Ascending aorta (tissue), 2 donors: Measurements from ENCODE around the gene NOSIP. TPM values are rescaled to one million over a fixed set of nuclear protein-coding genes. Genes with fewer than 3 reads are reported as not detected.
"Not testable (repeated sequence)": the region's sequence is repeated elsewhere in the genome, so short reads cannot be mapped to it uniquely, and the experiment has no call there.

Experiments
- DNase-seq, 2 donors: peaks; one replicate each; pipeline ENCODE4 v3.0.0-alpha.2; 2019; ENCODE audit warnings: low spot score in 2 of 2
- H3K27ac ChIP-seq, 2 donors: fragments of 200-600 bp; sonication (generic); one replicate each; pipeline ENCODE4 v1.5.1; 2016 to 2017; ENCODE audit warnings: mild to moderate bottlenecking in 1 of 2
- H3K27me3 ChIP-seq: fragments of 200-600 bp; sonication (generic); one replicate; pipeline ENCODE4 v1.5.1; 2017
- H3K36me3 ChIP-seq, 2 donors: fragments of 200-600 bp; sonication (generic); one replicate each; pipeline ENCODE4 v1.5.1; 2016
- H3K4me1 ChIP-seq, 2 donors: fragments of 200-600 bp; sonication (generic); one replicate each; pipeline ENCODE4 v1.5.1; 2016 to 2017; ENCODE audit warnings: mild to moderate bottlenecking in 1 of 2
- H3K4me3 ChIP-seq, 2 donors: fragments of 200-600 bp; sonication (generic); one replicate each; pipeline ENCODE4 v1.5.1; 2016 to 2017; ENCODE audit warnings: mild to moderate bottlenecking in 1 of 2
- H3K9me3 ChIP-seq, 2 donors: fragments of 200-600 bp; sonication (generic); one replicate each; pipeline ENCODE4 v1.5.1; 2016
- CTCF ChIP-seq, 3 experiments: fragments of 200-600 bp in 2 of 3; fragments of 450-650 bp in 1 of 3; sonication (generic) in 2 of 3; IDR thresholded peaks; one replicate each; pipeline ENCODE4 v1.5.1; 2016 to 2019; ENCODE audit warnings: antibody characterized with exemption in 3 of 3, mild to moderate bottlenecking in 1 of 3, moderate library complexity in 1 of 3
- intact Hi-C: fragments of 100-400 bp; cut with DNase I; formaldehyde crosslinking; loops from one replicate; pipeline ENCODE4 v1.15.1; 2023
- total RNA-seq: library from RNA; depleted of rRNA; stranded (reverse); fragments of >200 nt; gene quantifications from one replicate; pipeline ENCODE4 v1.1.0, GENCODE V29; 2016

NOSIP gene
- 85.3 TPM for total RNA-seq

DNA sequence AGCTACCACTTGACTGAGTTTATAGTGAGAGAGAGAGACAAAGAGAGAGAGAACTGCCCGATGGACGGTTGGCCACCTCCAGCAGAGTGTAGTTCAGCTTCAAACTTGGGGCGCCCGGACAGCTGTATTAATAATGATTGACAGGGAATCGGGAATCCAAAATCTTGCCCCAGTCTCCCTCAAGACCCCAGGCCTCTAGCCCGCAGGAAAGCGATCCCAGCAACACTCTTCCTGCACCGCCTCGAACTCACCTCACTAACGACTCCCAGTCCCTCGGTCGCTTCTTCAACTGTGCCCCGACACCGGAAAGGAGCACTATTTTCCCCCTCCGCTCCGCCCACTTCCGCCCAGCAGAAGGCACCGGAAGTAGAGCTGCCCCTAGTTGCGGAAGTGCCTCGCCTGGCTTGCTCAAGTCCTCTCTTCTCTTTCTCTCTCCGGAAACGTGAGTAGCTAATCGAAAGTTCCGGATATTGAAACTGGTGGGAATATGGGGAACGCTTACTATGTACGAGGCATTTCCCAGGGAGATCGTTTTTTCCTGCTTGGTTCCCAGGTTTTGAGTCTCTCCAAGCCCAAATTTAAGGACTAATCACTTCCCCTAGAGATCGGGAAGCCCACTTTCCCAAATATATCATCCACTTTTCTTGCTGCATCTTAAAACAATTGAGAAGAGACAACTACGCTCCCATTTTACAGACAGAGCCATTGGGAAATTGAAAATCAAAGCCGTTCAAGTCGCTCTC, at the start of gene NOSIP:
NOSIP (minus strand) TSS at position 293 of the 743 bp plus-strand sequence. CDS start 19,865 bp downstream, outside the sequence.
- Histone ChIP-seq H3K9me3 (no peaks in the 10 kb centered on the region), H3K4me3 (peak within 1 kb of the TSS; percentile 73 to 78), H3K27ac (peak within 1 kb of the TSS; percentile 58 to 65), H3K27me3 (no peaks in the 10 kb centered on the region), H3K4me1 (peaks cover 5 to 11% of the 10 kb centered on the region in 2 donors), H3K36me3 (peaks cover under 1 to 8% of the 10 kb centered on the region in 2 donors)
- no peak for TF ChIP-seq CTCF (IDR thresholded peaks at IDR 0.05)
- DNase-seq = peak; percentile 73 to 96
- intact Hi-C loops = loop anchor here (1.0 kb wide), 1 partner anchor 9 kb away; no protein-coding TSS in a partner anchor

GRCh38 chr19:49629659-49630058, 49.3 kb upstream of the NOSIP start:
- H3K4me1 ChIP-seq = peaks cover 5 to 8% of the 10 kb centered on the region in 2 donors
- H3K27me3 ChIP-seq = no peaks in the 10 kb centered on the region
- H3K9me3 ChIP-seq = no peaks in the 10 kb centered on the region
- DNase-seq = no peak
- peak overlapping the region; percentile 0 to 22 for H3K27ac ChIP-seq
- intact Hi-C loops = no loop called here
- no peak overlapping the region for H3K4me3 ChIP-seq
- TF ChIP-seq CTCF (IDR thresholded peaks at IDR 0.05) = no peak
- peaks cover 23 to 27% of the 10 kb centered on the region in 2 donors for H3K36me3 ChIP-seq

DNA sequence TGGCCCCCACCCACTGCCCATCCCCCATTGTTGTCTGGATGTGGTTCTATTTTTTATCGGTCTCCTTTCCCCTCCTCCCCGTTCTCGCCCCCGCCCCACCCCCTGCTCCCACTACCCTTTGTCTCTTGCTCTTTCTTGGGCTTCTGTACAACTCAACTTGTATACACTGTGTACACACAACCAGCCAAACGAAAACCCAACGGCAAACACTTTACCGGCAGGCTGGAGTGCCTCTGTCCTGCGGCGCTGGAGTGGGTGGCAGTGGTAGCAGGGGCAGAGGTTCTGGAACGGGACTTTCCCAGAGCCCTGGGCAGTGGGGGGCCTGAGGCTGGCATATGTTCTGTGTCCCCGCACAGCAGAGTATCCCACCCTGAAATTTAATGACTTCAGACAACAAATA, 45.9 kb upstream of the NOSIP start:
- TF ChIP-seq CTCF (IDR thresholded peaks at IDR 0.05) = no peak
- Histone ChIP-seq H3K9me3 (no peaks in the 10 kb centered on the region), H3K4me3 (no peak overlapping the region), H3K36me3 (peaks cover 28 to 41% of the 10 kb centered on the region in 2 donors), H3K4me1 (peaks cover 5 to 7% of the 10 kb centered on the region in 2 donors), H3K27ac (no peak overlapping the region), H3K27me3 (no peaks in the 10 kb centered on the region)
- intact Hi-C loops = no loop called here
- no peak for DNase-seq

- TF ChIP-seq CTCF (IDR thresholded peaks at IDR 0.05) = no peak
- H3K4me3 ChIP-seq = no peak overlapping the region
- no peak overlapping the region for H3K27ac ChIP-seq
- H3K36me3 ChIP-seq = peaks cover 34 to 47% of the 10 kb centered on the region in 2 donors
- intact Hi-C loops = no loop called here
- DNase-seq = no peak
- no peaks in the 10 kb centered on the region for H3K4me1 ChIP-seq
- no peaks in the 10 kb centered on the region for H3K27me3 ChIP-seq
- no peaks in the 10 kb centered on the region for H3K9me3 ChIP-seq
Observed at GRCh38 chr19:49624967-49625910, 44.9 kb upstream of the NOSIP start.

- intact Hi-C loops, DNase-seq, H3K27me3 ChIP-seq, H3K4me3 ChIP-seq, H3K27ac ChIP-seq, H3K4me1 ChIP-seq, H3K9me3 ChIP-seq: not testable (repeated sequence)
- peaks cover 52 to 64% of the 10 kb centered on the region in 2 donors for H3K36me3 ChIP-seq
Observed at GRCh38 chr19:49617860-49618259, 37.5 kb upstream of the NOSIP start.

GRCh38 chr19:49616945-49617344, 36.6 kb upstream of the NOSIP start:
- TF ChIP-seq CTCF (IDR thresholded peaks at IDR 0.05) = no peak
- intact Hi-C loops = no loop called here
- H3K4me3 ChIP-seq = no peak overlapping the region
- no peak for DNase-seq
- H3K27me3 ChIP-seq = no peaks in the 10 kb centered on the region
- no peaks in the 10 kb centered on the region for H3K4me1 ChIP-seq
- peaks cover 51 to 60% of the 10 kb centered on the region in 2 donors for H3K36me3 ChIP-seq
- no peak overlapping the region for H3K27ac ChIP-seq
- H3K9me3 ChIP-seq = no peaks in the 10 kb centered on the region
